Choroid plexus epithelial cell (primary cell): Measurements from ENCODE around the gene SCFD2.
A peak's percentile ranks its signal among the peaks of the same experiment; 100 is the strongest.

ENCODE experiments used
- DNase-seq: peaks from one replicate; pipeline ENCODE4 v3.0.0-alpha.2; 2010; ENCODE audit warnings: low read depth
- H3K4me3 ChIP-seq: 2 replicates; pipeline ENCODE4 v1.5.1; 2011; ENCODE audit warnings: low read depth, mild to moderate bottlenecking, control low read depth, low read length, moderate library complexity
- CTCF ChIP-seq: conservative IDR thresholded peaks from 2 replicates; pipeline ENCODE4 v1.5.1; 2011; ENCODE audit warnings: low read depth, mild to moderate bottlenecking, control low read depth, inconsistent platforms, low read length, moderate library complexity

Gene SCFD2

GRCh38 chr4:52862639-52863161 is 503.2 kb downstream of the SCFD2 start:
- DNase-seq, result no peak
- no peak for TF ChIP-seq CTCF
- H3K4me3 ChIP-seq, result peak overlapping the region; percentile 75

GRCh38 chr4:52861879-52862616 is 503.8 kb downstream of the SCFD2 start, which contains the start of gene RASL11B:
Gene RASL11B, plus strand, starts transcription at chr4:52862317. Its CDS starts 191 bp downstream, at chr4:52862508.
- no peak for TF ChIP-seq CTCF
- peak within 1 kb of the TSS; percentile 75 for H3K4me3 ChIP-seq
- DNase-seq, result peak; percentile 71

DNA sequence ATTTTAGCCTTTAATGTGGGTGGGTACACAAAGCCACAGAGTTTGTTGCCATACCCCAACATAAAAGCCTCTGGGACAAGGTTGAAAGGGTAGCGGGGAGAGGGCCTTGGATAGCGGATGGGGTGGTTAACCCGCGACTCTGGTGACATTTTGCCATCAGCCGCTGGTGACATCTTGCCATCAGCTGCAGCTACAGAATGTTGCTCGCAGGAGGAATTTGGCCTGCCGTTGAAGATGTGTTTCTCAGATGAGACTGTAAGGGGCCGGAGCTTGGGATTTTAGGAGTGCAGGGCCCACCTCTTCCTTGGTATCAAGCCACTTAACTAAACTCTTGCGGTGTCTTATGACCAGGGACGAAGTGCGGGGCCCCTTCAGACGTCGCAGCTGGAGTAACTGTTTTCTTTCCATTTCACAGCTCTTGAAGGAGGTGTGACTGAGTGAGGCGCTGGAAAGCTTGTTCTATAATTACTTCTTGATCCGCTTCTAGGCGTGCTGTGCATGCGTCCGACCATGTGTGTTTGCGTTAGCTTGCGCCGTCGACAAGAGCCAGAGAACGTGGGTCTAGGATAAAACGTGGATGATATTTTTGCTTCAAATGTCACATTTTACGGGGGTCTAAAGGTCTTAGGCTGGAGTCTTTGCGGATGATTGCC is 504.6 kb downstream of the SCFD2 start:
- TF ChIP-seq CTCF, result no peak
- peak overlapping the region; percentile 75 for H3K4me3 ChIP-seq
- no peak for DNase-seq

DNA sequence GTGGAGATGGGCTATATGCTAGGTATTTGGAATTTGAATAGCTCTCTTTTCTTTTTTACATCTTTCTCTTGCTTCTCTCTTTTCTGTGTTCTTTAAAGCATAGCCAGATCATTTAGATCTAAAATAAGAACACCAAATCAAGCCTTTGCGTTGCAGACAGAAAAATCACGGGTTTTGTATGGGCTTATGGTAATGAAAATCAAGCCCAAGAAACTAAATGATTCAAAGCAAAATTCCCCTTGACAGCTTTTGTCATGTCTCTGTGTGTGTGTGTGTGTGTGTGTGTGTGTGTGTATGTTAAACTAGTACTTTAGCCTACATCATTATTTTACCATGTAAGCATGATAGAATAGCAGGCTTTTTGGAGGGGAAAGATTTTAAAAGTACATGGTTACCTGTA is 505.5 kb downstream of the SCFD2 start:
- no peak for DNase-seq
- no peak for TF ChIP-seq CTCF
- no peak overlapping the region for H3K4me3 ChIP-seq

DNA sequence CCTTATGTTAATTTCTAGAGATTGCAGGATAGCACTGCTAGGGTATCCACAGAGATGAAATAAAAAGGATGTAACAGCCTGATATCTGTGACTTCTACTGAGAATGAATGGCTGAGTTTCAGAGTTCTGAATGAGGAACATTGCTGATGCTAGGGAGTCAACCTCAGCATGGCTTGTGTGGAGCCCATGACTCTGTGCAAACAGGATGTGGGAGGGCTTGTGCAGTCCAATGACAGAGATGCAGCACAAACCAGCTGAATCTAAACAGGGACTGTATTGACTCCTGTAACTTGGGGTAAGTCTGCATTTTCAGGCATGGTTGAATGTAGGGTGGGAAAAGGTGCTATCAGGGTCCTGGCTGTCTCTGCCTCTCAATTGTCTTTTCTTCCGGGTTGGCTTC is 509.1 kb downstream of the SCFD2 start:
- no peak for TF ChIP-seq CTCF
- no peak overlapping the region for H3K4me3 ChIP-seq
- DNase-seq, result no peak

DNA sequence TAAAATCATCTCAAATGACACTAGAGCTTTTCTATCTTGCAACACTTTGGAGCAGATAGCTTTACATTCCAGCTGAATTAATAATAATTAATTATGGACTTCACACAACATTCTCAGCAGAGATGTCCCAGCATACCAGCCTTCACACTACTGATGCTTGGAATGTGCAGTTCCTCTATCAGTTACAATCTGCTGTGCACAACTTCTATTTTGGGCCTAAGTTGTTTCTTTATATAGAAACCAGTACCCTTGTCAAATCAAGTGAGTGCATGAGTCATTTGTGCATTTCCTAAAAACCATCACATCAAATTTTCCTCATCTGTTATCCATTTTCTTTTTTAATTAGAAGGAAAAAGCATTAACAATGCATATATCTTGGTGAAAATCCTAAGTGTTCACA is 512.5 kb downstream of the SCFD2 start:
- peak; percentile 73 for DNase-seq
- no peak overlapping the region for H3K4me3 ChIP-seq
- no peak for TF ChIP-seq CTCF
